Measurements from ENCODE around the gene NFIA. TPM values are rescaled to one million over a fixed set of nuclear protein-coding genes. Genes with fewer than 3 reads are reported as not detected.

Gene NFIA
- total RNA-seq, 1 donor from 2014 or later = 49.4 TPM

- TF ChIP-seq CTCF (conservative IDR thresholded peaks at IDR 0.05) = no peak
- H3K27ac Mint-ChIP-seq = no peak overlapping the region
Observed at GRCh38 chr1:61334718-61335589, 252.6 kb downstream of the NFIA start.

GRCh38 chr1:61337037-61337436 is 254.7 kb downstream of the NFIA start:
- peaks cover 3% of the 10 kb centered on the region for H3K27me3 Mint-ChIP-seq
- H3K27ac Mint-ChIP-seq = no peak overlapping the region
- peaks cover 33% of the 10 kb centered on the region for H3K36me3 Mint-ChIP-seq
- H3K4me3 Mint-ChIP-seq = no peak overlapping the region
- TF ChIP-seq CTCF (conservative IDR thresholded peaks at IDR 0.05) = peak; percentile 28
- DNase-seq (ENCODE audit: extremely low spot score, unreplicated experiment) = no peak
- peaks cover 35% of the 10 kb centered on the region for H3K4me1 Mint-ChIP-seq (ENCODE audit: unreplicated experiment)
- H3K9me3 Mint-ChIP-seq = no peaks in the 10 kb centered on the region

More at GRCh38 chr1:61334718-61335589, 252.6 kb downstream of the NFIA start:
- Mint-ChIP-seq H3K4me1 (ENCODE audit: unreplicated experiment) (peaks cover 37% of the 10 kb centered on the region), H3K9me3 (no peaks in the 10 kb centered on the region), H3K27me3 (peaks cover 3% of the 10 kb centered on the region), H3K36me3 (peaks cover 25% of the 10 kb centered on the region), H3K4me3 (no peak overlapping the region)
- no peak for DNase-seq (ENCODE audit: extremely low spot score, unreplicated experiment)

GRCh38 chr1:61337441-61337951 is 255.1 kb downstream of the NFIA start:
- H3K4me3 Mint-ChIP-seq = peak overlapping the region; percentile 62
- no peaks in the 10 kb centered on the region for H3K9me3 Mint-ChIP-seq
- TF ChIP-seq CTCF (conservative IDR thresholded peaks at IDR 0.05) = no peak
- H3K36me3 Mint-ChIP-seq = peaks cover 31% of the 10 kb centered on the region
- peaks cover 3% of the 10 kb centered on the region for H3K27me3 Mint-ChIP-seq
- peak overlapping the region; percentile 73 for H3K27ac Mint-ChIP-seq
- DNase-seq (ENCODE audit: extremely low spot score, unreplicated experiment) = no peak
- H3K4me1 Mint-ChIP-seq (ENCODE audit: unreplicated experiment) = peaks cover 30% of the 10 kb centered on the region

GRCh38 chr1:61337981-61338848 is 255.9 kb downstream of the NFIA start:
- Mint-ChIP-seq H3K27me3 (peaks cover 3% of the 10 kb centered on the region), H3K4me1 (ENCODE audit: unreplicated experiment) (peaks cover 33% of the 10 kb centered on the region), H3K9me3 (no peaks in the 10 kb centered on the region), H3K4me3 (peak overlapping the region; percentile 62), H3K36me3 (peaks cover 24% of the 10 kb centered on the region), H3K27ac (peak overlapping the region; percentile 73)
- TF ChIP-seq CTCF (conservative IDR thresholded peaks at IDR 0.05) = peak; percentile 77
- DNase-seq (ENCODE audit: extremely low spot score, unreplicated experiment) = no peak

- no peak for DNase-seq (ENCODE audit: extremely low spot score, unreplicated experiment)
- Mint-ChIP-seq H3K27me3 (peaks cover 3% of the 10 kb centered on the region), H3K9me3 (no peaks in the 10 kb centered on the region), H3K4me1 (ENCODE audit: unreplicated experiment) (peaks cover 38% of the 10 kb centered on the region), H3K4me3 (no peak overlapping the region), H3K36me3 (peaks cover 21% of the 10 kb centered on the region), H3K27ac (no peak overlapping the region)
- no peak for TF ChIP-seq CTCF (conservative IDR thresholded peaks at IDR 0.05)
Observed at GRCh38 chr1:61338899-61339298, 256.5 kb downstream of the NFIA start.

Data from type B pancreatic cell (in vitro differentiated cells).